Neural crest cell (in vitro differentiated cells): Measurements from ENCODE around the gene TMPRSS6. TPM values are rescaled to one million over a fixed set of nuclear protein-coding genes. Genes with fewer than 3 reads are reported as not detected.

Experiments
- DNase-seq: peaks from one replicate; pipeline ENCODE4 v3.0.0; 2021; ENCODE audit warnings: low read depth, mixed read lengths, low spot score
- H3K27ac Mint-ChIP-seq: one replicate; pipeline ENCODE4 v1.8.0; 2021; ENCODE audit warnings: mild to moderate bottlenecking, mixed read lengths; ENCODE audit not compliant: unreplicated experiment
- H3K27me3 Mint-ChIP-seq: 2 replicates; pipeline ENCODE4 v1.8.0; 2021; ENCODE audit warnings: low read depth, mild to moderate bottlenecking, mixed read lengths
- H3K36me3 Mint-ChIP-seq: 2 replicates; pipeline ENCODE4 v1.8.0; 2021; ENCODE audit warnings: low read depth, mild to moderate bottlenecking, mixed read lengths
- H3K4me1 Mint-ChIP-seq: 2 replicates; pipeline ENCODE4 v1.8.0; 2021; ENCODE audit warnings: mixed read lengths
- H3K4me3 Mint-ChIP-seq: one replicate; pipeline ENCODE4 v1.8.0; 2021; ENCODE audit warnings: mild to moderate bottlenecking, mixed read lengths
- H3K9me3 Mint-ChIP-seq: 2 replicates; pipeline ENCODE4 v1.8.0; 2021; ENCODE audit warnings: mixed read lengths
- CTCF ChIP-seq: fragments of 200-600 bp; sonication (generic); conservative IDR thresholded peaks from 2 replicates; pipeline ENCODE4 v1.5.0; 2021; ENCODE audit warnings: antibody characterized with exemption, mild to moderate bottlenecking
- total RNA-seq: library from RNA; stranded (reverse); gene quantifications from 2 replicates; pipeline ENCODE4 v1.2.1, GENCODE V29; 2021

The TMPRSS6 gene
- total RNA-seq, 1 donor from 2014 or later, result not detected

- Mint-ChIP-seq H3K27ac (no peak overlapping the region), H3K4me1 (peaks cover 12% of the 10 kb centered on the region), H3K36me3 (peaks cover 8% of the 10 kb centered on the region), H3K4me3 (no peak overlapping the region), H3K27me3 (no peaks in the 10 kb centered on the region), H3K9me3 (no peaks in the 10 kb centered on the region)
- TF ChIP-seq CTCF, result no peak
- no peak for DNase-seq
These were observed 83.9 kb downstream of the TMPRSS6 start for GRCh38 chr22:37025500-37026070.

GRCh38 chr22:37024339-37025157, 85.0 kb downstream of the TMPRSS6 start:
- Mint-ChIP-seq H3K9me3 (no peaks in the 10 kb centered on the region), H3K4me1 (peaks cover 20% of the 10 kb centered on the region), H3K27ac (peak overlapping the region; percentile 50), H3K27me3 (no peaks in the 10 kb centered on the region), H3K4me3 (peak overlapping the region; percentile 54), H3K36me3 (peaks cover 8% of the 10 kb centered on the region)
- no peak for DNase-seq
- TF ChIP-seq CTCF, result no peak

- no peak for TF ChIP-seq CTCF
- Mint-ChIP-seq H3K27ac (peak overlapping the region; percentile 5), H3K4me3 (peak overlapping the region; percentile 61), H3K4me1 (peaks cover 20% of the 10 kb centered on the region), H3K27me3 (no peaks in the 10 kb centered on the region), H3K36me3 (peaks cover 8% of the 10 kb centered on the region), H3K9me3 (no peaks in the 10 kb centered on the region)
- DNase-seq, result no peak
These were observed 85.7 kb downstream of the TMPRSS6 start for GRCh38 chr22:37023743-37024338.

GRCh38 chr22:37022483-37023337, 86.8 kb downstream of the TMPRSS6 start:
- Mint-ChIP-seq H3K4me3 (peak overlapping the region; percentile 92), H3K27ac (no peak overlapping the region), H3K36me3 (peaks cover 8% of the 10 kb centered on the region), H3K4me1 (peaks cover 21% of the 10 kb centered on the region), H3K27me3 (no peaks in the 10 kb centered on the region), H3K9me3 (no peaks in the 10 kb centered on the region)
- DNase-seq, result no peak
- TF ChIP-seq CTCF, result no peak
